Aorta (tissue), 5 donors: ENCODE measurements around the gene ZNF791. TPM values are rescaled to one million over a fixed set of nuclear protein-coding genes. Genes with fewer than 3 reads are reported as not detected.
A peak's percentile ranks its signal among the peaks of the same experiment; 100 is the strongest.
"Not testable (repeated sequence)": the region's sequence is repeated elsewhere in the genome, so short reads cannot be mapped to it uniquely, and the experiment has no call there.

Experiments
- ATAC-seq: fragments of 200-7000 bp; cut with Tn5 transposase; one replicate; pipeline ENCODE4 v1.9.1; 2022; ENCODE audit warnings: moderate library complexity; ENCODE audit not compliant: low FRiP score
- DNase-seq, 2 donors: peaks; one replicate each; pipeline ENCODE4 v3.0.0-alpha.2; 2020
- H3K27ac ChIP-seq, 2 donors: one replicate each; pipeline ENCODE4 v1.5.1; 2013; ENCODE audit warnings: low read length in 2 of 2, mild to moderate bottlenecking in 2 of 2, moderate library complexity in 2 of 2, control low read depth in 1 of 2, inconsistent platforms in 1 of 2, low read depth in 1 of 2
- H3K27me3 ChIP-seq, 2 donors: one replicate each; pipeline ENCODE4 v1.6.1; 2013; ENCODE audit warnings: control low read depth in 1 of 2, low read length in 1 of 2, mild to moderate bottlenecking in 1 of 2, moderate library complexity in 1 of 2; ENCODE audit not compliant: insufficient read depth in 2 of 2, control insufficient read depth in 1 of 2
- H3K36me3 ChIP-seq, 2 donors: one replicate each; pipeline ENCODE4 v1.6.1; 2013; ENCODE audit warnings: control low read depth in 1 of 2, low read length in 1 of 2, mild to moderate bottlenecking in 1 of 2; ENCODE audit not compliant: insufficient read depth in 2 of 2, control insufficient read depth in 1 of 2
- H3K4me1 ChIP-seq, 2 donors: one replicate each; pipeline ENCODE4 v1.6.1; 2013; ENCODE audit warnings: low read length in 2 of 2, control low read depth in 1 of 2, mild to moderate bottlenecking in 1 of 2, moderate library complexity in 1 of 2; ENCODE audit not compliant: insufficient read depth in 2 of 2, control insufficient read depth in 1 of 2
- H3K4me3 ChIP-seq, 2 donors: one replicate each; pipeline ENCODE4 v1.5.1; 2013; ENCODE audit warnings: low read length in 2 of 2, control low read depth in 1 of 2, mild to moderate bottlenecking in 1 of 2
- H3K9me3 ChIP-seq: one replicate; pipeline ENCODE4 v1.6.1; 2013; ENCODE audit warnings: mild to moderate bottlenecking, low read length; ENCODE audit not compliant: control insufficient read depth
- WGBS, 2 donors: extraction: QIAGEN DNeasy Blood & Tissue Kit; methylation state at CpG; one replicate each; pipeline ENCODE4 v1.1.7; 2013; 5-methylcytosine and 5-hydroxymethylcytosine counted together
- intact Hi-C, 2 donors: fragments of 100-400 bp; cut with DNase I; formaldehyde crosslinking; loops; one replicate each; pipeline versions ENCODE4 v1.14.2 to v1.15.0; 2022
- polyA plus RNA-seq, 2 donors: library from polyadenylated mRNA; stranded (reverse); fragments of 200-250 nt; gene quantifications; one replicate each; pipeline ENCODE4 v1.2.3, GENCODE V29; 2013
- total RNA-seq, 2 donors: library from RNA; stranded (reverse); fragmentation: NEBNext Ultra II Directional; extraction: Animal tissue kit (Norgen Biotek cat#: 25700); gene quantifications; one replicate each; pipeline ENCODE4 v1.2.1, GENCODE V29; 2021
- donor health status: healthy with polysubstance abuse.
- donor health status: Bipolar disorder and iron deficiency.
- donor health status: DM: no; HTN: no; CAD: no.
- donor health status: DM: no; HTN: no; CAD: no.
- donor health status: DM: yes; HTN: yes; CAD: no.

ZNF791 gene
- total and polyA plus RNA-seq, 4 donors: 2.9 to 35.4 (median 23.6) TPM

DNA sequence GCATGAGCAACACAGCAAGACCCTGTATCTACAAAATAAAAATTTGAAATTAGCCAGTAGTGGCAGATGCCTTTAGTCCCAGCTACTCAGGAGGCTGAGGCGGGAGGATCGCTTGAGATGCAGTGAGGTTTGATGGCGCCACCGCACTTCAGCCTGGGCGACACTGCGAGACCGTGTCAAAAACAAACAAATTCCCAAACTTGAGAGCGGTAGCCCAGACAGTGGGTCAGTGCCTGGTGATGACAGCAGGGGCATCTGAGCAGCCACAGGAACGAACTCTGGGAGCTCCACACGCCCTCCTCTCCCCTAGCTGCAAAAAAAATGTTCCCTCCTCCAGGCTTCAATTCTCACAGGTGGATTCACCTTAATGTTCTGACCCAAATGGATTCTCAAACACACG, 14.2 kb upstream of the ZNF791 start:
- H3K9me3 ChIP-seq: no peaks in the 10 kb centered on the region
- no peak overlapping the region for H3K27ac ChIP-seq
- DNase-seq (peak in 1 of 2 donors; percentile 26), ATAC-seq (no peak)
- H3K4me1 ChIP-seq: no peaks in the 10 kb centered on the region
- intact Hi-C loops: no loop called here
- H3K27me3 ChIP-seq: no peaks in the 10 kb centered on the region
- 88 to 92% methylated on average over 11 of the region's 11 CpGs for WGBS, 2 donors
- no peak overlapping the region for H3K4me3 ChIP-seq
- H3K36me3 ChIP-seq: no peaks in the 10 kb centered on the region

DNA sequence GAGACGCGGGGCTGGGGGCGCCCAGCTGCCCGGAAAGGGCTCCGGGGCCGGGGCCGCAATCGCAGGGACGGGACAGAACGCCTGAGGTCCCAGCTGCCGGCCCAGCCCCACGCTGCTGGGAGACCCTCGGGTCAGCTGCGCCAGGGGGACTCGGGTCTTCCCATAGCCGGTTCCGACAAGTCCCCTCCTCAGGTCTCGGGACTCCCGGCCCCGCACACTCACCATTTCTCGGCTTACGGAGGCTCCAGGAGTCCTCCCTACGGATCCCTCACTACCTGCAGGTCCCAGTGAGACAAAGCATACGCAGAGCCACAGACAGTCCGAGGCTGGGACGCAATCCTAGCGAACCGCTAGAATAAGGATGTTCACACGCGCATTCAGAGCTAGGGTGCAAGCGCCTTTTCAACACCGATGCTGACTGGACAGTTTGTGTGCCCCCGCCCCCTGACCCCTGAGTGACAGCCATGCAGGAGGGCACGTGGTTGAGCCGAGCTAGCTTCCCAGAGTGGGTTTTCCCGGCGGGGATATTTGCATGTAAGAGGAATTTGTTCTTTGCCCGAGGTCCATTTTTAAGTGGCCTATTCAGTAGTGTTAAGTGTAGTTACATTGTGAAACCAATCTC, 13.7 kb upstream of the ZNF791 start:
- peak in 1 of 2 donors; percentile 64 for DNase-seq
- H3K9me3 ChIP-seq: no peaks in the 10 kb centered on the region
- no peaks in the 10 kb centered on the region for H3K36me3 ChIP-seq
- WGBS, 2 donors: 60 to 70% methylated on average over 38 of the region's 38 CpGs
- H3K4me3 ChIP-seq: no peak overlapping the region
- H3K27ac ChIP-seq: no peak overlapping the region
- no peaks in the 10 kb centered on the region for H3K4me1 ChIP-seq
- H3K27me3 ChIP-seq: no peaks in the 10 kb centered on the region
- intact Hi-C loops: no loop called here
- no peak for ATAC-seq

DNA sequence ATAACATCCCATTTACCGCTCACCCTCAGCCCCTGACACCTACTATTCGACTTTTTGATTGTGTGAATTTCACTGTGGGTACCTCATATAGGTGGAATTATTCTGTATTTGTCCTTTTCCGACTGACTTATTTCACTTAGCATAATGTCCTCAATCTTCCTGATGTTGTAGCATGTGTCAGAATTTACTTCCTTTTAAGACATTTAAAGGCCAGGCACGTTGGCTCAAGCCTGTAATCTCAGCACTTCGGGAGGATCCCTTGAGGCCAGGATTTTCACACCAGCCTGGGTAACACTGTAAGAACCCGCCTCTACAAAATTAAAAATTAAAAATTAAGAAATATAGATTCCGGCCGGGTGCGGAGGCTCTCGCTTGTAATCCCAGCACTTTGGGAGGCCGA, 13.1 kb upstream of the ZNF791 start:
- DNase-seq (peak in 1 of 2 donors; percentile 12), ATAC-seq (no peak)
- no peak overlapping the region for H3K27ac ChIP-seq
- no peaks in the 10 kb centered on the region for H3K36me3 ChIP-seq
- intact Hi-C loops: no loop called here
- no peaks in the 10 kb centered on the region for H3K9me3 ChIP-seq
- H3K4me3 ChIP-seq: no peak overlapping the region
- H3K4me1 ChIP-seq: no peaks in the 10 kb centered on the region
- 84 to 86% methylated on average over 11 of the region's 11 CpGs for WGBS, 2 donors
- no peaks in the 10 kb centered on the region for H3K27me3 ChIP-seq

DNA sequence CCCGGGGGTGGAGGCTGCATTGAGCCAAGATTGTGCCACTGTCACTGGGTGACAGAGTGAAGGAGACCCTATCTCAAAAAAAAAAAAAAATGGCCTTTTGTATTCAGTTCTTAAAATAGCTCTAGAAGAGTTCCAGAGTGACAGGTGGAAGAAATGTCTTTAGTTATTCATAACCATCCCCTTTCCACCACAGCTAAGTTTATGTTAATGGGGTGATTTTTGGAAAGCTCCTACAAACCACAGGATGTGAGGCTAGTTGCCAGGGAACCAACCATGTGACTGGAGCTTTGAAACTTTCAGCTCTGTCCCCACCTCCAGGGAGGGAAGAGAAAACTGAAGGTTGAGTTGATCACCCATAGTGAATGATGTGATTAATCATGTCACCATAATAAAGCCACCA, 7.0 kb upstream of the ZNF791 start:
- Histone ChIP-seq H3K27ac (no peak overlapping the region), H3K4me3 (no peak overlapping the region), H3K9me3 (no peaks in the 10 kb centered on the region), H3K4me1 (no peaks in the 10 kb centered on the region), H3K27me3 (no peaks in the 10 kb centered on the region), H3K36me3 (no peaks in the 10 kb centered on the region)
- ATAC-seq (no peak), DNase-seq (no peak)
- WGBS, 2 donors: 83 to 96% methylated on average over 1 of the region's 1 CpG
- intact Hi-C loops: no loop called here

DNA sequence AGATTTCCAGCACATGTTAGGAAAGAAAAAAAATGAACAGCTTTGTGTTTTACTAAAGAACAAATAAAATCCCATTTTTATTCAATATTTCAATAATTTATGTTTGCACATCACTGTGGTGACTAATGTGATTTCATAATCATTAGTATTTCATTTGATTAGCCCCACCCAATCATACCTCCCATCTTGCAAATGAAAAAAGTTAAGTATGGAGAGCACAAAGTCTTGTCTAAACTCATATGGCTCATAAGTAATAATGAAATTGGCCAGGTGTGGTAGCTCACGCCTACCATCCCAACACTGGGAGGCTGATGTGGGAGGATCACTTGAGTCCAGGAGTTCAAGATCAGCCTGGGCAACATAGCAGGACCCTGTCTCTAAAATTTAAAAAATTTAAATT, 3.9 kb upstream of the ZNF791 start:
- no peaks in the 10 kb centered on the region for H3K9me3 ChIP-seq
- DNase-seq (no peak), ATAC-seq (no peak)
- 98 to 100% methylated on average over 1 of the region's 1 CpG for WGBS, 2 donors
- H3K4me1 ChIP-seq: no peaks in the 10 kb centered on the region
- H3K27me3 ChIP-seq: no peaks in the 10 kb centered on the region
- intact Hi-C loops: no loop called here
- no peak overlapping the region for H3K27ac ChIP-seq
- no peak overlapping the region for H3K4me3 ChIP-seq
- no peaks in the 10 kb centered on the region for H3K36me3 ChIP-seq

DNA sequence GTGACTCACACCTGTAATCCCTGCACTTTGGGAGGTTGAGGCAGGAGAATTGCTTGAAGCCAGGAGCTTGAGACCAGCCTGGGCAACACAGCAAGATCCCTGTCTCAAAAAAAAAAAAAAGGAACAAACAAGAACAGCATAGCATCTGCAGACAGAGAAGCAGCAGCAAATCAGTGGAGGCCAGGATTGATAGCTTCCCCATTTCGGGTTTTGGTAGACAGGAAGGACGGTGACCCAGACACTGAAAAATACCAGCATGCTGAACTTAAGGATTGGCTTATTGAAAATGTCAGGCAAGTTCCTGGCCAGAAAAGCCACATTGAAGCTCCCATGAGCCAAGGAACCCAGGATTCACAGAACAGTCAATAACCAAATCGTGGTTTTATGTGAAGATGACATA, 3.1 kb upstream of the ZNF791 start:
- intact Hi-C loops: no loop called here
- Histone ChIP-seq H3K36me3 (no peaks in the 10 kb centered on the region), H3K27ac (no peak overlapping the region)

DNA sequence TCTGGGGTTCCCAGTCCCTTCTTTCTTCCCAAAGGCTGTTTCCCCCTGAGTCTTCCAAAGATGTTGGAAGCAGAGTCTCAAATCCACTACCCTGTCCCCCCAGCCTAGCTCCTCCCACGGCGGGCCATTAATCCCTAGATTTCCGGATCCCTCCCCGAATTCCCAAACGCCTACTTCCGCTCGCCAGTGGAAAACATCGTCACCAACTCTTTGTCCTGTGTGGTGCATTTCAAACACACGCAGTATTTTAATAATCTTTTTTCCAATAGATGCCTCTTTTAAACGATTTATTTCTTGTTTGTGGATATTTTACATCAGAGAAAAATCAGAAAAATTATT, 610 bp downstream of the ZNF791 start:
- peak; percentile 91 for ATAC-seq
- 0% methylated on average over 10 of the region's 10 CpGs for WGBS, 2 donors
- Histone ChIP-seq H3K4me3 (peak overlapping the region; percentile 78 to 92), H3K27me3 (no peaks in the 10 kb centered on the region), H3K27ac (peak overlapping the region; percentile 96 to 99), H3K36me3 (no peaks in the 10 kb centered on the region), H3K9me3 (no peaks in the 10 kb centered on the region), H3K4me1 (no peaks in the 10 kb centered on the region)
- peak; percentile 83 to 89 for DNase-seq
- intact Hi-C loops: no loop called here

More for the DNA sequence above, 3.1 kb upstream of the ZNF791 start:
- no peak for ATAC-seq
- WGBS, 2 donors: 95 to 100% methylated on average over 3 of the region's 3 CpGs
- Histone ChIP-seq H3K4me3 (no peak overlapping the region), H3K4me1 (no peaks in the 10 kb centered on the region), H3K9me3 (no peaks in the 10 kb centered on the region), H3K27me3 (no peaks in the 10 kb centered on the region)
- DNase-seq: peak in 1 of 2 donors; percentile 10

DNA sequence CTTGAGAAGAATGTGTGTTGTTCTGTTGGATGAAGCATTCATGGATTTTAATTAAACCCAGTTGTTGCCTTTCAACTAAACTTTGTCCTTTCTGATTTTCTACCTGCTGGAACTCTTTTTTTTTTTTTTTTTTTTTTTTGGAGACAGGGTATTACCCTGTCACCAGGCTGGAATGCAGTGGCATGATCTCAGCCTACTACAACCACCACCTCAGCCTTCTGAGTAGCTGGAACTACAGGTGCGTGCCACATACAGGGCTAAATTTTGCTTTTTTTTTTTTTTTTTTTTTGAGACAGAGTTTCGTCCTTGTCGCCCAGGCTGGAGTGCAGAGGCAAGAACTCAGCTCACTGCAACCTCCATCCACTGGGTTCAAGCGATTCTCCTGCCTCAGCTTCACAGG, 6.9 kb downstream of the ZNF791 start:
- ATAC-seq (no peak), DNase-seq (no peak)
- no peaks in the 10 kb centered on the region for H3K4me1 ChIP-seq
- intact Hi-C loops: no loop called here
- H3K4me3 ChIP-seq: no peak overlapping the region
- no peaks in the 10 kb centered on the region for H3K9me3 ChIP-seq
- WGBS, 2 donors: 66 to 91% methylated on average over 4 of the region's 4 CpGs
- H3K27ac ChIP-seq: no peak overlapping the region
- H3K36me3 ChIP-seq: no peaks in the 10 kb centered on the region
- H3K27me3 ChIP-seq: no peaks in the 10 kb centered on the region

DNA sequence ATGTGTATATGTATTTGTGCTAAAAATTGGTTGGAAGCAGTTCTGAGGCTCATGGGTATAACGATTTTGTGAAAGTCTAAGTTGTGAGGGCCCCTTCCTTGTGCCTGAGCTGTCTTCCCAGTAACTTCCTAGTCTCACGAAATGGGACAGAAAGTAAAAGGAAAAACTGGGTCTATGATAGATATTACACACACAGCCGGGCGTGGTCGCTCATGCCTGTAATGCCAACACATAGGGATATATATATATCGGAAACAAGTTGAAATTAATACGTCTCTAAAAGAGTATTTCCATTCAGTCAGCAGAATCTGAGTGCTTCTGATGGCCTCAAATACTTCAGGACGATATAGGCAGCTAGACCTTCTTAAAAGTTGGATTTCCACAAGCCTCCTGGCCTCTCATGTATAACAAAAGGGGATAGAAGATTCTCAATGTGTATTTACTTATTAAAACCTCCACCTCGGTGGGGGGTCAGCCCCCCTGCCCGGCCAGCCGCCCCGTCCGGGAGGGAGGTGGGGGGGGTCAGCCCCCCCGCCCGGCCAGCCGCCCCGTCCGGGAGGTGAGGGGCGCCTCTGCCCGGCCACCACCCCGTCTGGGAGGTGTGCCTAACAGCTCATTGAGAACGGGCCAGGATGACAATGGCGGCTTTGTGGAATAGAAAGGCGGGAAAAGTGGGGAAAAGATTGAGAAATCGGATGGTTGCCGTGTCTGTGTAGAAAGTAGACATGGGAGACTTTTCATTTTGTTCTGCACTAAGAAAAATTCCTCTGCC, 10.7 kb downstream of the ZNF791 start:
- peak in 1 of 2 donors; percentile 32 for DNase-seq
- ATAC-seq, intact Hi-C loops, H3K36me3 ChIP-seq, H3K4me1 ChIP-seq, H3K27ac ChIP-seq, H3K9me3 ChIP-seq, H3K27me3 ChIP-seq, H3K4me3 ChIP-seq: not testable (repeated sequence)
- WGBS, 2 donors: 63 to 89% methylated on average over 9 to 26 of the region's 26 CpGs
